A673 (cell line): ENCODE results near the gene ZNF385B. TPM values are rescaled to one million over a fixed set of nuclear protein-coding genes. Genes with fewer than 3 reads are reported as not detected.

ENCODE experiments used
- BruUV-seq: library from RNA; stranded (reverse); fragments of 400-500 nt; replicated peaks from 2 replicates; lab custom pipeline; 2021; lab: Mats Ljungman, UMichigan
- CTCF ChIA-PET: fragments of 300-600 bp; sonication (Branson Sonifier 250); formaldehyde crosslinking; loops from one replicate; lab custom pipeline; 2022; ENCODE audit warnings: antibody characterized with exemption; lab: Charles Lee
- POLR2A ChIA-PET: fragments of 300-600 bp; sonication (Branson Sonifier 250); formaldehyde crosslinking; loops from one replicate; lab custom pipeline; 2022; ENCODE audit warnings: antibody characterized with exemption; ENCODE audit not compliant: low non-redundant PET; lab: Charles Lee
- DNase-seq: peaks from one replicate; pipeline ENCODE4 v3.0.0-alpha.2; 2015; ENCODE audit warnings: low spot score
- H3K27ac ChIP-seq: fragments of 200-600 bp; sonication (generic); 2 replicates; pipeline ENCODE4 v1.5.1; 2016; ENCODE audit warnings: mixed run types, low read depth, mild to moderate bottlenecking, mixed read lengths, antibody characterized with exemption, low read length; ENCODE audit not compliant: poor library complexity, severe bottlenecking
- H3K27me3 ChIP-seq: fragments of 200-600 bp; sonication (generic); replicated peaks from 2 replicates; pipeline ENCODE4 v1.6.1; 2017; ENCODE audit warnings: mixed run types, low read depth, mild to moderate bottlenecking, mixed read lengths, antibody characterized with exemption, low read length; ENCODE audit not compliant: insufficient read depth, poor library complexity
- H3K36me3 ChIP-seq: fragments of 200-600 bp; sonication (generic); 2 replicates; pipeline ENCODE4 v1.6.1; 2016; ENCODE audit warnings: mixed run types, mild to moderate bottlenecking, mixed read lengths, antibody characterized with exemption, low read length; ENCODE audit not compliant: insufficient read depth, poor library complexity, severe bottlenecking
- H3K4me1 ChIP-seq: fragments of 200-600 bp; sonication (generic); 2 replicates; pipeline ENCODE4 v1.6.1; 2017; ENCODE audit warnings: mixed run types, mild to moderate bottlenecking, mixed read lengths, antibody characterized with exemption, low read length; ENCODE audit not compliant: insufficient read depth, poor library complexity, severe bottlenecking
- H3K4me3 ChIP-seq: fragments of 200-600 bp; sonication (generic); 2 replicates; pipeline ENCODE4 v1.5.1; 2016; ENCODE audit warnings: low read depth, mixed run types, mild to moderate bottlenecking, mixed read lengths, low read length; ENCODE audit not compliant: poor library complexity, severe bottlenecking
- H3K9me3 ChIP-seq: fragments of 200-600 bp; sonication (generic); 2 replicates; pipeline ENCODE4 v1.6.1; 2016; ENCODE audit warnings: mixed run types, low read depth, mild to moderate bottlenecking, mixed read lengths, antibody characterized with exemption, low read length; ENCODE audit not compliant: poor library complexity, severe bottlenecking
- CTCF ChIP-seq: fragments of 300-800, 200-600 bp; sonication (generic); conservative IDR thresholded peaks from 2 replicates; pipeline ENCODE4 v1.5.1; 2017; ENCODE audit warnings: low read depth, mild to moderate bottlenecking, antibody characterized with exemption, low read length, moderate library complexity, mixed read lengths
- EZH2 ChIP-seq: fragments of 200-600 bp; sonication (generic); IDR thresholded peaks from 2 replicates; pipeline ENCODE4 v1.6.1; 2017; ENCODE audit warnings: borderline replicate concordance, low read depth, mild to moderate bottlenecking, mixed read lengths, antibody characterized with exemption, low read length; ENCODE audit not compliant: poor library complexity, severe bottlenecking
- intact Hi-C: fragments of 100-400 bp; cut with micrococcal nuclease; formaldehyde crosslinking; loops from one replicate; pipeline ENCODE4 v1.10.0; 2022; ENCODE audit not compliant: unreplicated experiment
- total RNA-seq: library from RNA; stranded (reverse); gene quantifications from 2 replicates; pipeline ENCODE4 v1.2.3, GENCODE V29; 2021

The ZNF385B gene
- total RNA-seq, 1 experiment from 2014 or later = not detected

GRCh38 chr2:179677077-179677688 is 184.2 kb downstream of the ZNF385B start:
- Histone ChIP-seq H3K4me1 (no peaks in the 10 kb centered on the region), H3K27ac (no peak overlapping the region), H3K27me3 (no peaks in the 10 kb centered on the region), H3K4me3 (no peak overlapping the region), H3K9me3 (no peaks in the 10 kb centered on the region), H3K36me3 (no peaks in the 10 kb centered on the region)
- DNase-seq = peak; percentile 5
- BruUV-seq = no TSS peak
- ChIA-PET CTCF (no interaction called here), POLR2A (interaction anchor here (0.6 kb wide), 1 partner anchor 10 kb away, joined by 5 read pairs; no protein-coding TSS in a partner anchor)
- TF ChIP-seq EZH2 (no peak), CTCF (no peak)
- intact Hi-C loops = no loop called here

- no peaks in the 10 kb centered on the region for H3K27me3 ChIP-seq
- intact Hi-C loops = no loop called here
These were observed 186.0 kb downstream of the ZNF385B start for GRCh38 chr2:179675435-179675834.

GRCh38 chr2:179671043-179671981 is 190.1 kb downstream of the ZNF385B start:
- intact Hi-C loops = no loop called here
- CTCF ChIA-PET = no interaction called here
- no TSS peak for BruUV-seq
- TF ChIP-seq EZH2 = no peak
- TF ChIP-seq CTCF = no peak
- Histone ChIP-seq H3K4me1 (no peaks in the 10 kb centered on the region), H3K36me3 (no peaks in the 10 kb centered on the region), H3K27me3 (no peaks in the 10 kb centered on the region), H3K27ac (no peak overlapping the region), H3K4me3 (no peak overlapping the region), H3K9me3 (no peaks in the 10 kb centered on the region)
- POLR2A ChIA-PET = no interaction called here
- no peak for DNase-seq

More at GRCh38 chr2:179675435-179675834, 186.0 kb downstream of the ZNF385B start:
- Histone ChIP-seq H3K4me3 (no peak overlapping the region), H3K9me3 (no peaks in the 10 kb centered on the region), H3K27ac (no peak overlapping the region), H3K4me1 (no peaks in the 10 kb centered on the region), H3K36me3 (no peaks in the 10 kb centered on the region)
- ChIA-PET POLR2A (no interaction called here), CTCF (no interaction called here)
- DNase-seq = no peak
- TF ChIP-seq EZH2 (no peak), CTCF (no peak)
- BruUV-seq = no TSS peak
